OCI-LY1 (cell line): Measurements from ENCODE around the gene MSH3.

Experiments
- H2AFZ ChIP-seq: fragments of 200-600 bp; sonication (generic), shearing (Covaris generic); 2 replicates; pipeline ENCODE4 v1.6.0; 2014; ENCODE audit warnings: antibody characterized with exemption, mild to moderate bottlenecking, low read length
- H3F3A ChIP-seq: fragments of 200-600 bp; sonication (generic), shearing (Covaris generic); 2 replicates; pipeline ENCODE4 v1.6.0; 2014; ENCODE audit warnings: mild to moderate bottlenecking, antibody characterized with exemption, low read length, moderate library complexity; ENCODE audit not compliant: insufficient read depth
- H3K27ac ChIP-seq: fragments of 200-600 bp; sonication (generic); 2 replicates; pipeline ENCODE4 v1.5.1; 2014; ENCODE audit warnings: low read length, mixed run types, mild to moderate bottlenecking, low read depth; ENCODE audit not compliant: poor library complexity, severe bottlenecking
- H3K27me3 ChIP-seq: fragments of 200-600 bp; sonication (generic); 2 replicates; pipeline ENCODE4 v1.6.0; 2014; ENCODE audit warnings: antibody characterized with exemption, mild to moderate bottlenecking, low read length, moderate library complexity; ENCODE audit not compliant: insufficient read depth
- H3K36me3 ChIP-seq: fragments of 200-600 bp; sonication (generic); 2 replicates; pipeline ENCODE4 v1.6.1; 2014; ENCODE audit warnings: mild to moderate bottlenecking, antibody characterized with exemption, low read length, moderate library complexity, mixed read lengths; ENCODE audit not compliant: insufficient read depth
- H3K4me1 ChIP-seq: fragments of 200-600 bp; sonication (generic); 2 replicates; pipeline ENCODE4 v1.5.1; 2014; ENCODE audit warnings: mild to moderate bottlenecking, low read length, moderate library complexity; ENCODE audit not compliant: insufficient read depth, severe bottlenecking
- H3K4me2 ChIP-seq: fragments of 200-600 bp; sonication (generic), shearing (Covaris generic); 2 replicates; pipeline ENCODE4 v1.6.1; 2014; ENCODE audit warnings: low read length
- H3K4me3 ChIP-seq: fragments of 200-600 bp; sonication (generic); 2 replicates; pipeline ENCODE4 v1.5.1; 2014; ENCODE audit warnings: low read length, low read depth, mild to moderate bottlenecking, mixed read lengths; ENCODE audit not compliant: poor library complexity, severe bottlenecking
- H3K79me2 ChIP-seq: fragments of 200-600 bp; shearing (Covaris generic); 2 replicates; pipeline ENCODE4 v1.6.1; 2016; ENCODE audit warnings: mixed run types, low read length, mixed read lengths; ENCODE audit not compliant: insufficient read depth
- H3K9ac ChIP-seq: fragments of 200-600 bp; sonication (generic), shearing (Covaris generic); 2 replicates; pipeline ENCODE4 v1.6.1; 2014; ENCODE audit warnings: mild to moderate bottlenecking, low read length, mixed read lengths
- H3K9me2 ChIP-seq: fragments of 200-600 bp; sonication (generic), shearing (Covaris generic); 2 replicates; pipeline ENCODE4 v1.6.1; 2014; ENCODE audit warnings: low read depth, mild to moderate bottlenecking, low read length, mixed read lengths
- H3K9me3 ChIP-seq: fragments of 200-600 bp; shearing (Covaris generic); 2 replicates; pipeline ENCODE4 v1.6.1; 2014; ENCODE audit warnings: low read length, mixed read lengths
- H4K20me1 ChIP-seq: fragments of 200-600 bp; sonication (generic), shearing (Covaris generic); 2 replicates; pipeline ENCODE4 v1.6.0; 2016; ENCODE audit warnings: mild to moderate bottlenecking, low read length; ENCODE audit not compliant: insufficient read depth
- EZH2 ChIP-seq: fragments of 200-600 bp; sonication (generic), shearing (Covaris generic); IDR thresholded peaks from 2 replicates; pipeline ENCODE4 v1.8.0; 2017; ENCODE audit warnings: borderline replicate concordance, mixed run types, mild to moderate bottlenecking, antibody characterized with exemption, low read length, moderate library complexity, mixed read lengths
- TF ChIP-seq, protein P1 (sequence below): fragments of 200-600 bp; sonication (generic), shearing (Covaris generic); IDR thresholded peaks from 2 replicates; pipeline ENCODE4 v1.5.1; 2017; ENCODE audit warnings: mild to moderate bottlenecking, antibody characterized with exemption, low read length, moderate library complexity, mixed read lengths

The MSH3 gene

DNA sequence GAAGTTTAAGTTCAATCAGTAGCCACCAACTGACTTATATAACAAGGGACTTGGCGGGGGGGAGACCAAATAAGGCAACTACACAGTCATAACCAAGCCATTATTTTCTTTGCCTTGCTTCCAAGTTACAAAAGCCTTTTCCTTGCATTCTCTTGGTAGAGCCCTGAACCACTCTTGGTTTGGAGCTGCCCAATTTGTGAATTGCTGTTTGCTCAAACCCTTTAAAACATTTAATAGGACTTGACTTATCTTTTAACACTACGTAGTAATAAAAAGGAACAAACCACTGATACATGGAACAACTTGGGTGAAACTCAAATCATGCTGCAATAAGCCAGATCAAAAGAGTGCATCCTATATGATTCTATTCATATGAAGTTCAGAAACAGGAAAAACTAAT is 31.7 kb upstream of the MSH3 start:
- H3K4me3 ChIP-seq, result no peak overlapping the region
- H3K9ac ChIP-seq, result no peak overlapping the region
- no peak overlapping the region for H3K27ac ChIP-seq
- no peaks in the 10 kb centered on the region for H3K36me3 ChIP-seq
- TF ChIP-seq, protein P1, sequence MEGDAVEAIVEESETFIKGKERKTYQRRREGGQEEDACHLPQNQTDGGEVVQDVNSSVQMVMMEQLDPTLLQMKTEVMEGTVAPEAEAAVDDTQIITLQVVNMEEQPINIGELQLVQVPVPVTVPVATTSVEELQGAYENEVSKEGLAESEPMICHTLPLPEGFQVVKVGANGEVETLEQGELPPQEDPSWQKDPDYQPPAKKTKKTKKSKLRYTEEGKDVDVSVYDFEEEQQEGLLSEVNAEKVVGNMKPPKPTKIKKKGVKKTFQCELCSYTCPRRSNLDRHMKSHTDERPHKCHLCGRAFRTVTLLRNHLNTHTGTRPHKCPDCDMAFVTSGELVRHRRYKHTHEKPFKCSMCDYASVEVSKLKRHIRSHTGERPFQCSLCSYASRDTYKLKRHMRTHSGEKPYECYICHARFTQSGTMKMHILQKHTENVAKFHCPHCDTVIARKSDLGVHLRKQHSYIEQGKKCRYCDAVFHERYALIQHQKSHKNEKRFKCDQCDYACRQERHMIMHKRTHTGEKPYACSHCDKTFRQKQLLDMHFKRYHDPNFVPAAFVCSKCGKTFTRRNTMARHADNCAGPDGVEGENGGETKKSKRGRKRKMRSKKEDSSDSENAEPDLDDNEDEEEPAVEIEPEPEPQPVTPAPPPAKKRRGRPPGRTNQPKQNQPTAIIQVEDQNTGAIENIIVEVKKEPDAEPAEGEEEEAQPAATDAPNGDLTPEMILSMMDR, result no peak
- no peak for TF ChIP-seq EZH2
- no peaks in the 10 kb centered on the region for H4K20me1 ChIP-seq
- no peaks in the 10 kb centered on the region for H3F3A ChIP-seq
- no peaks in the 10 kb centered on the region for H3K9me2 ChIP-seq
- no peaks in the 10 kb centered on the region for H3K79me2 ChIP-seq
- no peaks in the 10 kb centered on the region for H3K4me1 ChIP-seq
- H3K9me3 ChIP-seq, result no peaks in the 10 kb centered on the region
- H3K4me2 ChIP-seq, result no peak overlapping the region
- no peaks in the 10 kb centered on the region for H3K27me3 ChIP-seq
- H2AFZ ChIP-seq, result no peak overlapping the region

DNA sequence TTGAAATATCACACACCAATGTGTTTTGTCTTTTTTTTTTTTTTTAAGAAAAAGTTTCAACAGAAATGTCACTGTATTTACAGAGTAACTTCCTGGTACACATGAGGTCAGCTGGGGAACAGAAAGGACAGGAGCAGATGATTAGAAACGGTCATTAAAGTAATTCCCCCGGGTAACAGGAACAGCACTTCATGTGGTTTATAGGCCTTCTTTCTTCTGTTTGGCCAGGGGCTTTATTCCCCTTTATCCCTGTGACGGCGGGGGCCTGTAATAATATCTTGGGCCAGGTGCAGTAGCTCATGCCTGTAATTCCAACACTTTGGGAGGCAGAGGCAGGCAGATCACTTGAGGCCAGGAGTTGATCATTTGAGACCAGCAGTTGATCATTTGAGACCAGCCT is 30.5 kb upstream of the MSH3 start:
- Histone ChIP-seq H3K4me3 (no peak overlapping the region), H3K27ac (no peak overlapping the region), H3K9ac (no peak overlapping the region), H4K20me1 (no peaks in the 10 kb centered on the region), H3K9me2 (no peaks in the 10 kb centered on the region), H3K4me2 (no peak overlapping the region), H3F3A (no peaks in the 10 kb centered on the region), H3K27me3 (no peaks in the 10 kb centered on the region), H3K36me3 (peaks cover under 1% of the 10 kb centered on the region; the same call in 1 of the 2 replicates), H3K79me2 (no peaks in the 10 kb centered on the region), H3K4me1 (no peaks in the 10 kb centered on the region), H3K9me3 (no peaks in the 10 kb centered on the region), H2AFZ (no peak overlapping the region)
- TF ChIP-seq, protein P1, result no peak
- no peak for TF ChIP-seq EZH2

DNA sequence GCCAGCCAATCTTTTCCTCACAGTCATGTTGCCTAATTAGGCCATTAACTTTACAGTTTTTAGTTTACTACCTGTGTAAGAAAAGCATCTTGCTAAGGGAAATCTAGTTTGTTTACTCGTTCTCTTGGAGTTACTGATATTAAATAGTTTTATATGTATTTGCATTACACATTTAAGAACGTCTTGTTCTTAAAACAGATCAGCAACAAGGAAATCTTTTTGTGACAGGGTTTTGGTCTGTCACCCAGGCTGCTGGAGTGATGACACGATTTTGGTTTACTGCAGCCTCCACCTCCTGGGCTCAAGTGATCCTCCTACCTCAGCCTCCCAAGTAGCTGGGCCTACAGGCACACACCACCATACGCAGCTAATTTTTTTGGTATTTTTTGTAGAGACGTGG is 29.2 kb upstream of the MSH3 start:
- no peak overlapping the region for H3K9ac ChIP-seq
- H3K9me3 ChIP-seq, result no peaks in the 10 kb centered on the region
- H3K9me2 ChIP-seq, result no peaks in the 10 kb centered on the region
- H3K27ac ChIP-seq, result no peak overlapping the region
- no peak for TF ChIP-seq EZH2
- TF ChIP-seq, protein P1, result no peak
- H4K20me1 ChIP-seq, result no peaks in the 10 kb centered on the region
- H3K36me3 ChIP-seq, result peaks cover 13% of the 10 kb centered on the region
- no peaks in the 10 kb centered on the region for H3K4me1 ChIP-seq
- H3F3A ChIP-seq, result no peaks in the 10 kb centered on the region
- no peak overlapping the region for H3K4me3 ChIP-seq
- no peak overlapping the region for H3K4me2 ChIP-seq
- H2AFZ ChIP-seq, result no peak overlapping the region
- no peaks in the 10 kb centered on the region for H3K27me3 ChIP-seq
- H3K79me2 ChIP-seq, result no peaks in the 10 kb centered on the region
